Daoy (cell line): Measurements from ENCODE around the gene AKT1. TPM values are rescaled to one million over a fixed set of nuclear protein-coding genes. Genes with fewer than 3 reads are reported as not detected.
"Not testable (repeated sequence)": the region's sequence is repeated elsewhere in the genome, so short reads cannot be mapped to it uniquely, and the experiment has no call there.

Experiments
- DNase-seq: peaks from one replicate; pipeline ENCODE4 v3.0.0-alpha.2; 2015; ENCODE audit warnings: low read depth
- total RNA-seq: library from RNA; depleted of rRNA; stranded (reverse); fragments of >200 nt; shearing (Covaris generic); gene quantifications from 2 replicates; pipeline ENCODE4 v1.2.3, GENCODE V29; 2014

AKT1 gene
- total RNA-seq, 1 experiment from 2014 or later, result 125 TPM

- no peak for DNase-seq
Observed at GRCh38 chr14:104818714-104819161, 23.2 kb upstream of the AKT1 start.

- DNase-seq, result no peak
Observed at GRCh38 chr14:104817930-104818713, 22.6 kb upstream of the AKT1 start.

GRCh38 chr14:104816616-104816884 lies 21.0 kb upstream of the AKT1 start:
- DNase-seq, result no peak

GRCh38 chr14:104814701-104815100 lies 19.2 kb upstream of the AKT1 start:
- DNase-seq, result not testable (repeated sequence)

GRCh38 chr14:104813286-104813685 lies 17.7 kb upstream of the AKT1 start:
- no peak for DNase-seq

- DNase-seq, result no peak
Observed at GRCh38 chr14:104810316-104810715, 14.8 kb upstream of the AKT1 start.

GRCh38 chr14:104808456-104808855 lies 12.9 kb upstream of the AKT1 start:
- no peak for DNase-seq

- no peak for DNase-seq
Observed at GRCh38 chr14:104806625-104807465, 11.3 kb upstream of the AKT1 start.

GRCh38 chr14:104805941-104806624 lies 10.5 kb upstream of the AKT1 start:
- peak; percentile 13 for DNase-seq

GRCh38 chr14:104805326-104805678 lies 9.8 kb upstream of the AKT1 start:
- peak; percentile 97 for DNase-seq

GRCh38 chr14:104804481-104805325 lies 9.2 kb upstream of the AKT1 start:
- no peak for DNase-seq

- DNase-seq, result no peak
Observed at GRCh38 chr14:104803912-104804410, 8.4 kb upstream of the AKT1 start.

GRCh38 chr14:104803280-104803911 lies 7.8 kb upstream of the AKT1 start:
- DNase-seq, result no peak

- no peak for DNase-seq
Observed at GRCh38 chr14:104802394-104803184, 7.0 kb upstream of the AKT1 start.

- DNase-seq, result no peak
Observed at GRCh38 chr14:104801520-104802393, 6.2 kb upstream of the AKT1 start.

- DNase-seq, result peak; percentile 62
Observed at GRCh38 chr14:104800771-104801519, 5.4 kb upstream of the AKT1 start, which contains the start of gene ZBTB42. TSS of gene ZBTB42 (plus strand) at chr14:104801101. CDS start at chr14:104801198, 97 bp downstream.

- peak; percentile 81 for DNase-seq
Observed at GRCh38 chr14:104800015-104800770, 4.6 kb upstream of the AKT1 start.
